HG03175 (cell line): Measurements from ENCODE around the gene TCF7L1.

Experiments
- ATAC-seq: cut with Tn5 transposase; IDR thresholded peaks from one replicate; pipeline ENCODE4 v1.9.1; 2021; ENCODE audit warnings: mild to moderate bottlenecking, moderate library complexity; ENCODE audit not compliant: unreplicated experiment

TCF7L1 gene

GRCh38 chr2:85221067-85221691 is 88.0 kb downstream of the TCF7L1 start:
- no peak for ATAC-seq

- ATAC-seq = no peak
These were observed 89.6 kb downstream of the TCF7L1 start for GRCh38 chr2:85222792-85223191.

DNA sequence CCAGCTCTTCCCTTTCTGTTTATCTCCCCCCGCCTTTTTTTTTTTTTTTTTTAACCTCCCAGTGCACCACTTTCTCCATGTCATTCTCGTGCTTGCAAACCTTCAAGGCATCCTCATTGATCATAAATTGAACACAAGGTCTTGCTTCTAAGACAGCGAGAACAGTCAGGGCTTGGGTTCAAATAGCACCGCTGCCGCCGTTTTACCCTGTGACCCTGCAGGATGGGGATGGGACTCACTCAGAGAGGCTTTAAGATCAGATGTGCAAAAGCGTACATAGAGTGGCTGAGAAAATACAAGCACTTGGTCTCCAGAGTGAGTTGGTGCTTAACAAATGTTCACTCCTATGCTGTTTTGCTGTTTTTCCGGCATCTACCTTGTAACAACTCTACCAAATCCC is 93.6 kb downstream of the TCF7L1 start:
- no peak for ATAC-seq

GRCh38 chr2:85230679-85231467 is 97.7 kb downstream of the TCF7L1 start:
- no peak for ATAC-seq

- ATAC-seq = no peak
These were observed 98.2 kb downstream of the TCF7L1 start for GRCh38 chr2:85231468-85231805.

- no peak for ATAC-seq
These were observed 98.8 kb downstream of the TCF7L1 start for GRCh38 chr2:85231952-85232351.

DNA sequence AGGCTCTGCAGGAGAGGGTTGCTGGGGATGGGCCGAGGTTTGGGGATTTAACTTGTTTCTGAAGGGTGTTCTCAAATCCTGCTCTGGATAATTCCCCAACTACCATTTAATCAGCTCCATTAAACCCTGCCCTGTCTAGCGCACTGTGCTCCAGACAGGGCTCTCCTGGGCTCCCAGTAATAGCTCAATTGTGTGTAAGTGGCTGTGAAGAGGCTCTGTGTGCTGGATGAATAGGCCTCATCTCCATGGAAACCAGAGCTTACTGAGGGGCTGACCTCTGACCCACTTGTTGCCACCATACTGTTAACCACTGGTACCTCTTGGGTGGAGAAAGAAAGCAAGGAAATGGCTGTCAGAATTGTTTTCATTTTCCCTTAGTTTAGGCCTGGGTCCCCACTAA is 101.7 kb downstream of the TCF7L1 start:
- no peak for ATAC-seq

DNA sequence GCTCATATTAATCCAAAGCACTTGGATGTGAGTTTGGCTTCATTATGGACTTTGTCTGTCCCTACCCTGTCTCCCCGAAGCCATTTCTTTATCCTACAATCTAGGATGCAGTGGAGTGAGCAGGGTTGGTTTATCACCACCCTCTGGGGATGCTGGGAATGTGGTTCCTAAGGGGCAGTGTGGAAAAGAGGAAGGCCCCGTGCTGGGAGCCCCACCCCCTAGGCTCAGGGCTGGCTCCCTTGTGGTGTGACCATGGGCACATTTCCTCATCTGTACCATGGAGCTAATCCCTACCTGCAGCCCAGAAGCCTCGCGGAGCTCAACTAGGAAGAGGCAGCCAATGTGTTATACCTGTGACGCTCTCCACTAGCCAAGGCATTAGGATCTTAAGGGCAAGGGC is 102.1 kb downstream of the TCF7L1 start:
- no peak for ATAC-seq

GRCh38 chr2:85236084-85236483 is 102.9 kb downstream of the TCF7L1 start:
- ATAC-seq = no peak

- ATAC-seq = no peak
These were observed 104.8 kb downstream of the TCF7L1 start for GRCh38 chr2:85237849-85238565.

GRCh38 chr2:85238607-85239006 is 105.4 kb downstream of the TCF7L1 start:
- ATAC-seq = no peak

GRCh38 chr2:85239102-85239501 is 105.9 kb downstream of the TCF7L1 start:
- ATAC-seq = no peak

DNA sequence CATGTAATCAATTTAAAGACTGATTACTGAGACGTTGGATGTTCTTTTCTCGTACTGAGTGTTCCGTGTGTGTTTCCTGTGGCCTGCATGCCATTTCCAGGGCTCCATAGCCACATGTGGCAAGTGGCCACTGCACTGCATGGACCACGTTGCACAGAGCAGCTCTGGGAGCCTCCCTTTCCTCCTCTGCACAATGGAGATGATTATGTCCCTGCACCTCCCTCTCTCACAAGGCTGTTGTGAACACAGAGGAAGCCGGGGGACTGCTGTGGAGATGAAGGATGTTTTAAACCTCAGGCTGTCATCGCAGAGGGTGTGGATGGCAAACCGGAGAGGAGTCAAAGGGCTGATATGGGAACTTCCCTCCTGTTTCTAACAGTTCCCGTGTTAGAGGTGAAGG is 106.9 kb downstream of the TCF7L1 start:
- no peak for ATAC-seq

DNA sequence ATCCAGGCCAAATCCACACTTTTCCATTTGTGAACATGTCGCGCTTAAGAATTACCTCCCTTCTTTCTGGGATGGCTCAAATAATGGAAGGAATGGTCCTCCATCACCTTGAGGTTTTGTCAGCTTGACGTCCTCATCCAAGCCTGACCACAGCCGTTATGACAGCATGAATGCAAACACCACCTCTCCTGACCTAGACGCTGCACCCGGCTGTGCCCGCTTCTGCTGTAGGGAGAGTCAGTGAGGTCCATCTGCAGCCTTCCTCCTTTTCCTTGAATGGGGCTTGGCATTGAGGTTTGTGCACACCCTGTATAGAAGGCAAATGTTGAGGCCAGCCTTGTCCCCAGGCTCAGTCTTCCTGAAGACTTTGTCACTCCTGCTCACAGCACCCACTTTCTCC is 109.1 kb downstream of the TCF7L1 start:
- no peak for ATAC-seq

- ATAC-seq = no peak
These were observed 110.2 kb downstream of the TCF7L1 start for GRCh38 chr2:85243101-85244072.

- no peak for ATAC-seq
These were observed 111.6 kb downstream of the TCF7L1 start for GRCh38 chr2:85244828-85245227.

GRCh38 chr2:85245891-85246290 is 112.7 kb downstream of the TCF7L1 start:
- ATAC-seq = no peak

DNA sequence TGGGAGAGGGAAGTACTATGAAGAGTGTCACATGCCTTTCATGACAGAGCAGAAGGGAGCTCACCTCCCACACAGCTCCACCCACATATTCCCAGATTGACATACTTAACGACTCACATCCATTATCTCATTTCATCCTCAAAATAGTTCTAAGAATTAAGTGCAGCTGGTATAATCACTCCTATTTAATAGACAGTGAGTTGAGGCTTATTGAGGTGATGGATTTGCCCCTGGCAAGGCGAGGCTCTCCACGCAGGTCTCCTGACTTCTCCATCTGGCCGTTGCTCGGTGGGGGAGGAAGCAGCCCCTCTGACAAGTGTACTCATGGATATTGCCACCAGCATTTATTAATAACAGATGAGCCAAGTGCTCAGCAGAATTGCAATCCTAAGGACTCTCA is 113.2 kb downstream of the TCF7L1 start:
- no peak for ATAC-seq

DNA sequence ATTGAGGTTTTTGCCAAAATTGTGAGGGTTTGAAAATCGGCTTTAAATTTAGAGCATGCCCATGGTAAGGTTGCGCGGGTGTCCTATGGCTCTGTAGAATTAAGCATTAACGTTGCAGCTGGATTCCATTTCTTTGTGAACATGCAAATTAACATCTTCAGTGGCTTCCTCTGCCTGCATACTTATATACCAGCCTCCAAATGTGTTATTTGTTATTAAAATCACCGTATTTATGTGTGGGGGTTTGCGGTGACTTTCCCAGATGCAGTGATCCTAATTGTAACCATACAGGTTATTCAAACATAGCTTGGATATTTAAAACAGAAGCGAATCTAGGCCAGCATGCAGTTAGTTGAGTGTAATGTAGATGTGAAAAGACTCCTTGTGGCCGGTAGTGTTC is 114.4 kb downstream of the TCF7L1 start:
- no peak for ATAC-seq

DNA sequence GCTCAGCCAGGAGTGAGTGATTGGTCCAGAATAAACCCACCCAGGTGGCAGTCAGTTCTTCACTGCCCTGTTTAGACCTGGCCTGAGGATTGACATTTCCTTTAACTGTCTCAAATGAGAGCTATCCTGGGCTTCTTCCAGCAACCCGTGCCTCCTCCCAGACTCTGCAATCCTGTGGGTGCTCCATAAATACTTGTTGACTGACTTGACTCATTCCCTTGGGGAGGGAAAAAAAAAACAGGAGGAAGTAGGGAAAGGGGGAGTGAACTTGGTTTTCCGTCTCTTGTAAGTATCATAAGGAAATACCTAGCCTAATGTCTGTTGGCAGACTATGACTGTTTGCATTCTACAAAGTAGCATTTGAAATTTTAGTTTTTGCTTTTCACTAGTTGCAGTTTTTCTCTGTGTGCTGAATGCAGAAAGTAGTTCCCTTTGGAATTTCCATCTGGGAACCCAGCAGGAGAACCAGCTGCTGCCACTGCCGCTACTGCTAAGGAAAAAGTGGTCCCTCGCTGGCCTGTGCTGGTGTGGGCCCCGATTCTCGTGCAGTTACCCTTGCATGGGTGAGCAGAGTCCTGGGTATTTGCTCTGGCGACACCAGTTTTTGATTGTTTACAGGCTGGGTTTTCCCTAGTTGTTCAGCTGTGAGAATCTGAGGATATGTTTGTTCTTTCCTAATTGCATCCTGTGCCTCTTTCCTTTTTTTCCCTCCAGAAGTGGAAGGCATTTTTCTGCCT is 115.7 kb downstream of the TCF7L1 start:
- no peak for ATAC-seq
